IPS-NIHi7 (cell line): Measurements from ENCODE around the gene GLIPR1.
A peak's percentile ranks its signal among the peaks of the same experiment; 100 is the strongest.
"Not testable (repeated sequence)": the region's sequence is repeated elsewhere in the genome, so short reads cannot be mapped to it uniquely, and the experiment has no call there.

Experiments used
- DNase-seq: peaks from one replicate; pipeline ENCODE4 v3.0.0; 2012; ENCODE audit warnings: mixed read lengths; ENCODE audit errors: extremely low spot score

The GLIPR1 gene

GRCh38 chr12:75474116-75474515, 6.4 kb upstream of the GLIPR1 start:
- DNase-seq: no peak

- no peak for DNase-seq
These were observed 4.5 kb upstream of the GLIPR1 start for GRCh38 chr12:75476071-75476470.

GRCh38 chr12:75477137-75477536, 3.4 kb upstream of the GLIPR1 start:
- no peak for DNase-seq

- no peak for DNase-seq
These were observed 2.3 kb upstream of the GLIPR1 start for GRCh38 chr12:75478116-75478794.

- DNase-seq: no peak
These were observed 543 bp upstream of the GLIPR1 start for GRCh38 chr12:75479963-75480461.

- no peak for DNase-seq
These were observed 604 bp downstream of the GLIPR1 start for GRCh38 chr12:75481013-75481705.

- no peak for DNase-seq
These were observed 1.2 kb downstream of the GLIPR1 start for GRCh38 chr12:75481774-75482173.

GRCh38 chr12:75482646-75483045, 2.1 kb downstream of the GLIPR1 start:
- DNase-seq: no peak

- DNase-seq: no peak
These were observed 2.9 kb downstream of the GLIPR1 start for GRCh38 chr12:75483431-75483830.

- not testable (repeated sequence) for DNase-seq
These were observed 3.9 kb downstream of the GLIPR1 start for GRCh38 chr12:75484450-75484849.

- no peak for DNase-seq
These were observed 6.8 kb downstream of the GLIPR1 start for GRCh38 chr12:75487308-75487707.

- peak; percentile 65 for DNase-seq
These were observed 8.0 kb downstream of the GLIPR1 start for GRCh38 chr12:75488553-75488952.

GRCh38 chr12:75489187-75489586, 8.6 kb downstream of the GLIPR1 start:
- no peak for DNase-seq

- DNase-seq: no peak
These were observed 9.2 kb downstream of the GLIPR1 start for GRCh38 chr12:75489613-75490210.

- DNase-seq: no peak
These were observed 10.6 kb downstream of the GLIPR1 start for GRCh38 chr12:75491169-75491568.

GRCh38 chr12:75503459-75503858, 22.9 kb downstream of the GLIPR1 start:
- no peak for DNase-seq

GRCh38 chr12:75503866-75504265, 23.3 kb downstream of the GLIPR1 start:
- DNase-seq: no peak

- DNase-seq: no peak
These were observed 25.3 kb downstream of the GLIPR1 start for GRCh38 chr12:75505706-75506312.

- no peak for DNase-seq
These were observed 26.5 kb downstream of the GLIPR1 start for GRCh38 chr12:75507086-75507485.

- no peak for DNase-seq
These were observed 27.6 kb downstream of the GLIPR1 start for GRCh38 chr12:75508159-75508558.

GRCh38 chr12:75509621-75510020, 29.1 kb downstream of the GLIPR1 start:
- DNase-seq: no peak
